ENCODE measurements around the gene CACNA1C.
A peak's percentile ranks its signal among the peaks of the same experiment; 100 is the strongest.
"Not testable (repeated sequence)": the region's sequence is repeated elsewhere in the genome, so short reads cannot be mapped to it uniquely, and the experiment has no call there.

The CACNA1C gene

GRCh38 chr12:2690348-2691005, 637.7 kb downstream of the CACNA1C start:
- DNase-seq (ENCODE audit: low spot score) = no peak

DNA sequence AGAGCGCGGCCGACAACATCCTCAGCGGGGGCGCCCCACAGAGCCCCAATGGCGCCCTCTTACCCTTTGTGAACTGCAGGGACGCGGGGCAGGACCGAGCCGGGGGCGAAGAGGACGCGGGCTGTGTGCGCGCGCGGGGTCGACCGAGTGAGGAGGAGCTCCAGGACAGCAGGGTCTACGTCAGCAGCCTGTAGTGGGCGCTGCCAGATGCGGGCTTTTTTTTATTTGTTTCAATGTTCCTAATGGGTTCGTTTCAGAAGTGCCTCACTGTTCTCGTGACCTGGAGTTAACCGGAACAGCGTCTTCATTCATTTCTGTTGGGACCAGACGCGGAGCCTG, 638.2 kb downstream of the CACNA1C start:
- no peak for DNase-seq (ENCODE audit: low spot score)

DNA sequence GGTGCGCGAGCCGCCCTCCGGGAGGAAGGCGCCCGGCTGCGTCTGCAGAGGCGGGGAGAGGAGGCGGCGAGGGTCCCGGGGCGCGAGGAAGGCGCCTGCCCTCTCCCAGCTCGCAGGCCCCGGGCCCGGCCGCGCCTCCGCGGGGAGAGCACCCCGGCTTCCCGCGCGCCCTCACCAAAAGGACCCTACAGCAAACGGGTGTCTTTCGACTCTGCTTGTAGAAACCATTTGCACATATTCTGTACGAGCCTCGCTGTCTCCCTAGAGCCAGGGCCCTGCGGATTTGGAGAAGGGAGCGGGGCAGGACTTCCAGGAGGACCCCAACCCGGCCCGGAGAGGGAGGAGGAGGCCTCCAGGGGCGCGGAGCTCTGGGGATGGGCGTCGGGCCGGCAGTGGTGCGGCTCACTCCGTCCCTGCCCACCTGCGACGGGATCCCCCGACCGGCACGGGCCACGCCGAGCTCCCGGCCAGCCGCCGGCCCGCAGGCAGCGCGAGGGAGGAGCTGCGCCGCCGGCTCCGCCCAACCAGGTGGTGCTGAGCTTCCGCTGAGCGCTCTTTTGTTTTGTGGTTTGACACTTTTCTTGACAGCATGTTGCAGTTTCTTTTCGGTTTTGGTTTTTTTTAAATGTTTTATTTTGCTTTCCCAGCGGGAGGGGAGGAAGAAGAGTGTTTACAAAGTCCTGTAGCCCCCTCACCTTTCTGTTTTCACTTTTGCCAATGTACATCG, 638.7 kb downstream of the CACNA1C start:
- DNase-seq (ENCODE audit: low spot score) = no peak

DNA sequence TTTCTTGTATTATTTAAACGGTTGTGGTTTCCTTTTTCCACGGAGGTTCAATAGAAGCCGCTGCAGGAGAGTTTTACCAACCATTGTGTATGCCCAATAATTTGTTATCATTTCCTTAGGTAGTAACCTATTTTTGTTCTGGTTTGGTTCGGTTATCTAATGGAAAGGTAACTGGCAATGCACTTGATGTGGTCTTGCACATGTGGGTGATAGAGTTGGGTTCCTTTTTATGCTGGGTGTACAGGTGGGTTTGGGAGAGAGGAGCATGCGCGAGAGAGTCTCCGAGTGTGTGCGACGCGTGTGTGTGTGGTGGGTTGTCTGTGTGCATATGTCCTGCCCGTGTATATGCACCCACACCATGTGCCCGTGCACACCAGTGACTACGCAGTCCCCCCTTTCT, 639.3 kb downstream of the CACNA1C start:
- DNase-seq (ENCODE audit: low spot score) = no peak

- no peak for DNase-seq (ENCODE audit: low spot score)
Observed at GRCh38 chr12:2693244-2693860, 640.6 kb downstream of the CACNA1C start.

- no peak for DNase-seq (ENCODE audit: low spot score)
Observed at GRCh38 chr12:2693980-2694610, 641.3 kb downstream of the CACNA1C start.

DNA sequence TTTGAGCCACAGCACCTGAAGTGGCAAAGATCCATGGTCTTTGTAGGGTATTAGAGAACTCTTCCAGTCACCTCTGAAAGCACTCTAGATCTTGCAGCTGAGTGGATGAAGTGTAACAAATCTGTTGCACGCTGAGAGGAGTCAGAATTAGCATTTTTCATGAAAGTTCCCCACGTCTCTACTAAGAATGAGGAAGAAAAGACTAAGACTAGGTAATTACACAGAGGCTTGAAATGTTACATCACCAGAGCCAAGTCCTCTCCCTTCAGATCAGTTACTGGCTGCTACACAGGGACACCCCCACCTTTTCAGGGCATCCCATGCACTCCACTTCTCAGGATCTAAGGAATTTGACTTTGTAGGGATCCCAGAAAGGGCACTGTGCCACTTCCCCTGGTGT, 643.3 kb downstream of the CACNA1C start:
- DNase-seq (ENCODE audit: low spot score) = no peak

DNA sequence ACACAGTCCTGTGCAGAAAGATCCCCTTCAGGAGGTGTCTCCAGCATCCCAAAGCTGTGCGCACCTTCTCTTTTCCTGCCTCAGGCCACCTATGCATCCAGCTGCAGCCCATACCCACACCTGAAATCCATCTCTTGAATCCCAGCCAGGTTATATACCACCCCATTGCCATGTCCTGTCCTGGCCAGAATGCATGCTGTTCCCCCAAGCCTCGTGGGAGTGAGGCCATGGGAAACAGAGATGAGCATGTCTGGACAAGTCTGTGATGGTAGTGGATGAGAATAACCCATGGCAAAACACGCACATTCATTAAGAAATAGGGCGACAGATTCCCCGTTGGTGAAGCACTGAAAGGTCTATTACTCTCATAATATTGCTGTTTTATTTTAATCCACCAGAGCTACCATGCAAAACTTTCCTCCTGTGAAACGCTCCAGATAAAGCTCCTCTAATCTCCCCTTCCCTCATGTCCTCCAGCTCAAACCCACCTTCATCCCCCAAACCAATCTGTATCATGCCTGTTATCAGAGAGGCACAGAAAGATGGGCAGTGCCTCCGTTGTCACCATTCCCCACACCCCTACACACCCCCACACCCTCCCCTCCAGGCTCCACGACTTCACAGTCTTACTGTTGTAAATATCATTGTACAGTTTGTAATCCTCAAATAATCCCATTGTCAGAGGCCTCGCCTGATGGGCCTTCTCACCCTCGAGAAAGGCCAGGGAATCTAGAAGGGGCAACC, 644.4 kb downstream of the CACNA1C start:
- DNase-seq (ENCODE audit: low spot score) = no peak

DNA sequence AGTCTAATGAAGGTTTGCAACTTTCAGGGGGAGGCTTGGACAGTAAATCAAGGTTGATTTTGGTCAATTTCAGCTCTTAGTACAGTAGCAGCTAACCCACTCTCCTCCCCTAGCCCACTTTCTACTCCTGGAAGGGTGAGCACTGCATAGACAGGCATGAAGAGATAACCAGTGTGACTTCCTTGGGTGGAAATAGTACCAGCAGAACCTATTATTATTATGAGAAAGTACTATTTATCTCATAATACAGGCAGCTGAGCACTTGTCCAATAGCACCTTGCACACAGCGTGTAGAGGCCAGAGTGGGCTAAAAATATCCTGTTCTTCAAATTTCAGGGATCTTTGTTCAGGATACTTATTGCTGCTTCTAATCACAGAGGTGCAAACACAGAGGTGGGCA, 645.8 kb downstream of the CACNA1C start:
- no peak for DNase-seq (ENCODE audit: low spot score)

GRCh38 chr12:2710701-2711100, 657.9 kb downstream of the CACNA1C start:
- no peak for DNase-seq (ENCODE audit: low spot score)

GRCh38 chr12:2719392-2719791, 666.6 kb downstream of the CACNA1C start:
- no peak for DNase-seq (ENCODE audit: low spot score)

- no peak for DNase-seq (ENCODE audit: low spot score)
Observed at GRCh38 chr12:2722806-2723205, 670.0 kb downstream of the CACNA1C start.

DNA sequence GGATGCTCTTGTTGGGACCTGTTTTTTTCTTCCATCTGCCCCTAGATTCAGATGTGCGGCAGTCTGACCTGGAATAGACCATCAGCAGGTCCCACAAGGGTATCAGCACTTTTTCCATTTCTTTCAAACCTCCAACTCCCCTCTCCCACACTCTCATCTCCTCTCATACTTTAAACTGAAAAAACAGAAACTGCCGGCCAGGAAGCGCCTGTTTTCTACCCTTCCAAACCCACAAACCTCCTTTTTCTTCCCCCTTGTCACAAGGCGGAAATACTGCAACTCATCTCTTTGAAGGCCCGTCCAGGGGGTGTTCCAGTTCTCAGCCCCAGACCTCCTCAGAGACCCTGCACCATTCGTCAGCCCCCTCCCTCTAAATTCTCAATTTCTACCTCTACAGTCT, 679.5 kb downstream of the CACNA1C start:
- no peak for DNase-seq (ENCODE audit: low spot score)

GRCh38 chr12:2733493-2734355, 680.9 kb downstream of the CACNA1C start:
- no peak for DNase-seq (ENCODE audit: low spot score)

DNA sequence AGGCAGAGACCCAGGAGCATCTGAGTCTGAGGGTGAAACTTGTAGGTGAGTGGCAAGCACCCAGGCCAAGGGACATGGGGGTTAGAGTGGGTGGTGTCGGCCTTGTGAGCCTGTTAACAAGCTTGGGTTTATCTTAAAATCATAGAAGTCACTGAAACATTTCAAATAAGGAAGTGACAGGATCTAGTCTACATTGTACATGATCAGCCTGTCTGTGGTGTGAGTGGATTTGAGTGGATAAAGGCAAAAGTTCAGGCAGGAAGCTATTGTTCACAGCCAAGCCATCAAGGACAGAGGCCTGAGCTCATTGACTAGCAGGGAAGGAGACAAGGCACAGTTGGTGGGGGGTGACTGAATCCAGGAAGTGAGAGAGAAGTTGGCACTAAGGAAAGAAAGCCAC, 682.6 kb downstream of the CACNA1C start:
- no peak for DNase-seq (ENCODE audit: low spot score)

DNA sequence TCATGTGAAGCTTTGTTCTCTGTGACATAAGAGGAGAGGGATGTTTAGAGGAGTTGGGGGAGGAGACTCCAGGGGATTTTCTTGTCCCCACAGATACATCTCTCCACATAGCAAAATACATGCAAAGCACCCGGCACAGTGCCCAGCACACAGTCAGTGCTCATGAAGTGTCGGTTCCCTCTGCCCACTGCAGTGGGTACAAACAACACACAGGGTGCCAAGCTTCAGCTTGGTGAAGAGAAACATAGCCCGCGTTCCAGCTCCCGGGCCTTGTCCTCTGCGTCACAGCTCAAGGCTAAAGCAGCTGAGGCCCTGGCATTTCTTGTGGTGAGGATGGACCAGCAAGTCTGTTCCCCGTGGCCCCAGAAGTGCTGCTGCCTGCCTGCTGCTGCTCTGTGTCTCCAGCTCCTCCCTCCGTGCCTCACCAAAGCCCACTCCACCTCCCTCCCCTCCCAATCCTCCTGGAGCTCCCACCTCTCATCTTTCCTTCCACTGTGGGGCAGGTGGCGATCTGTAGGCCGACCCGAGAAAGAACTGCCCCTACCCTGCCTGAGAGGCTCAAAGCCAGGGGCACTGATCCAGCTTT, 685.0 kb downstream of the CACNA1C start:
- no peak for DNase-seq (ENCODE audit: low spot score)

DNA sequence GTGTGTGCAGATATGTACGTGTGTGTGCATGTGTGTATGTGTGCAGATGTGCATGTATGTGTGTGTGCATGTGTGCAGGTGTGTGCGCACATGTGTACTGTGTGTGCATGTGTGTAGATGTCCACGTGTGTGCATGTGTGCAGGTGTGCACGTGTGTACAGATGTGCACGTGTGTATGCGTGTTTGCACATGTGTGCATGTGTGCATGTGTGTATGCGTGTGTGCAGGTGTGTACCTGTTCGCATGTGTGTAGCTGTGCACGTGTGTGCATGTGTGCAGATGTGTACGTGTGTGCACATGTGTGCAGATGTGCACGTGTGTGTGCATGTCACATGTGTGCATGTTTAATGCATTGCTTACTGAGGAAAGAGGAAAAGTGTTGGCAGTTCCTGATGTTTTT, 686.3 kb downstream of the CACNA1C start:
- no peak for DNase-seq (ENCODE audit: low spot score)

- DNase-seq (ENCODE audit: low spot score) = peak; percentile 25
Observed at GRCh38 chr12:2739832-2740641, 687.2 kb downstream of the CACNA1C start.

DNA sequence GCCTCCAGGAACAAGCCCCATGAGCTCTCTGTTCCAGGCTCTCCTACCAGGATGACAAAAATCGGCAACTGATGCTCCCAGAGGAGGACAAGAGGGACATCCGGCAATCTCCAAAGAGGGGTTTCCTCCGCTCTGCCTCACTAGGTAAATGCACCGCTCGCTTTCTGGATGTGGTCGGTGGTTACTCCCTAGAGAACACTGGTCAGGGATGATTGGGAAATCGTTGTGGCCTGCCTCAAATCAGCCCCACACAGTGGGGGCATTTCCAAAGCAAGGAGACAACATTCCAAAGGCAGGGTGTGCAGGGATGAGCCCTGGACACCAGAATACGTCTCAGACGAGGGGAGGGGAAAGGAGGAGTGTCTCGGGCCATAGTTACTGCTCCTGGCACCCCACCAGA, 689.2 kb downstream of the CACNA1C start:
- not testable (repeated sequence) for DNase-seq (ENCODE audit: low spot score)

DNA sequence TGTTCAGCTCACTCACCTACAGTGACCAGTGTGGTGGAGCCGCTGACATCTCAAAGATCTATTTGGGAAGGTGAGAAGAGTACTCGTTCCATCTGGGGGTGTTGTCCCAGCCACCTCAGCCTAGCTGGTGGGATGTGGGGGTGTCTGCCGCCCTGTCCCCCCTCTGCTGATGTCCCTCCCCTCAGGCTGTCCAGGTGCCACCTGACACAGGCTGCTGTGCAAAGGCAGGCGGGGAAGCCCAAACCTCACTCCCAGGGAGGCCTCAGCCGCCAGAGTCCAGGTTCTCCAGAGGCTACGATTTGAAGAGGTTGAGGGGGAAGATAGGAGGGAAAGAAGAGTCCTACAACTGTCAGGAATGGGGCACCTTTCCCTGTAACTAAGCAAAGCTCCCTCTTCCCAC, 690.7 kb downstream of the CACNA1C start:
- no peak for DNase-seq (ENCODE audit: low spot score)

Data from putamen (tissue), 1 donor.